GM18873 (cell line): Measurements from ENCODE around the gene NFYB.
"Not testable (repeated sequence)": the region's sequence is repeated elsewhere in the genome, so short reads cannot be mapped to it uniquely, and the experiment has no call there.

ENCODE experiments used
- ATAC-seq: cut with Tn5 transposase; IDR thresholded peaks from one replicate; pipeline ENCODE4 v1.9.1; 2021; ENCODE audit warnings: mild to moderate bottlenecking, moderate library complexity, moderate number of reproducible peaks; ENCODE audit not compliant: unreplicated experiment, low FRiP score

Gene NFYB

DNA sequence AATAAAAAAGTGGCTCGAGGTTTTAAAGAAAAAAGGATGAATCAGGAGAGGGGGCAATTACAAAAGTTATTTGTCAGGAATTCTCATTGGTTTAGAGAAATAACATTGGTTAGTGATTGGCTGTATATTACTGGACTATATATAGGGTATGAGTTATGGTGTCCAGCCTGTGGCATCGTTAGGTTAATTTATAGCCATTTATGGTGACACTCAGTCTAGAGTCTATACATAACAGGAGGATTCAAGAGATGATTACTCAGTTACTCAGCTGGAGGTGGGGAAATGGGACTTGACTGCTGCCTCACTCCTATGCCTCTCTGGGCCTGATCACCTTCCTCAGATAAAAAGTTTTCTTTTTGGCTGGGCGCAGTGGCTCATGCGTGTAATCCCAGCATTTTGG lies 25.6 kb upstream of the NFYB start:
- no peak for ATAC-seq

- not testable (repeated sequence) for ATAC-seq
Measured at GRCh38 chr12:104163028-104163427, 25.0 kb upstream of the NFYB start.

GRCh38 chr12:104155711-104156555 lies 17.9 kb upstream of the NFYB start:
- ATAC-seq, result no peak

DNA sequence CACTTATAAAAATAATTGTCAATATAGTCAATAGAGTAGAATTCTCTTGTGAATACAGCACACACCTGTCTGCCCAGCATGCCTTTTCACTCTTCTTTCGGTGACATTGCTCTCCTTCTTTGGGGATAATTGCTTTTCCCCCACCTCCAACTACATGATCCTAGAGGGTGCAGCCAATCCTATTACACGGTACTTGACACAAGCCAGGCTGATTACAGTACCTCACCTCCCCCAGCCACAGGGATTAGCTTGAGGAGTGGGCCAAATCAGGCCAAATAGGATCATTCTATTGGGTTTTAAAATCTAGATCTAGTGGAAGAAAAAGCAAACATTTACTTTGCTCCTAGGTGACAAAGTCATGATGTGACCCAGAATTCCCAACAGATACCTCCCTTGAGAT lies 16.8 kb upstream of the NFYB start:
- no peak for ATAC-seq

- no peak for ATAC-seq
Measured at GRCh38 chr12:104154286-104154685, 16.3 kb upstream of the NFYB start.

- ATAC-seq, result no peak
Measured at GRCh38 chr12:104152685-104153241, 14.8 kb upstream of the NFYB start.

DNA sequence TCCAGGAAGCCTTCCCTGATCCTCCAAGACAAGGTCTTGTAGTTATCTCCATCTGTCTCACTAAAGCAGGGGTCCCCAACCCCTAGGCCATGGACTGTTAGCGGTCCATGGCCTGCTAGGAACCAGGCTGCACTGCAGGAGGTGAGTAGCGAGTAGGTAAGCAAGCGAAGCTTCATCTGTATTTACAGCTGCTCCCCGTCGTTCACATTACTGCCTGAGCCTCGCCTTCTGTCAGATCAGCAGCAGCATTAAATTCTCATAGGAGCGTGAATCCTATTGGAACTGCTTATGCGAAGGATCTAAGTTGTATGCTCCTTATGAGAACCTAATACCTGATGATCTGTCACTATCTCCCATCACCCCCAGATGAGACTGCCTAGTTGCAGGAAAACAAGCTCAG lies 12.4 kb upstream of the NFYB start:
- no peak for ATAC-seq

GRCh38 chr12:104147346-104147745 lies 9.3 kb upstream of the NFYB start:
- ATAC-seq, result no peak

DNA sequence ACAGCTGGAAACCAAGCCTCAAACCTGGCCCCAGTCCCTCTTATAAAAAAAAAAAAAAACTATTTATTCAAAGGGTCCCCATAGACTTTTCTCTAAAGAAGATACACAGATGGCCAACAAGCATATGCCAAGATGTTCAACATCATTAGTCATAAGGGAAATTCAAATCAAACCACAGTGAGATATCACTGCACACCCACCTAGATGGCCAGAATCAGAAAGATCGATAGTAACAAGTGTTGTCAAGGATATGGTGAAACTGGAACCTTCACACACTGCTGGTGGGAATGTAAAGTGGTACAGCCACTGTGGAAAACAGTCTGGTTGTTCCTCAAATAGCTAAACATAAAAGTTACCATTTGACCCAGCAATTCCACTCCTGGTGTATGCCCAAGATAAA lies 5.9 kb upstream of the NFYB start:
- ATAC-seq, result no peak

DNA sequence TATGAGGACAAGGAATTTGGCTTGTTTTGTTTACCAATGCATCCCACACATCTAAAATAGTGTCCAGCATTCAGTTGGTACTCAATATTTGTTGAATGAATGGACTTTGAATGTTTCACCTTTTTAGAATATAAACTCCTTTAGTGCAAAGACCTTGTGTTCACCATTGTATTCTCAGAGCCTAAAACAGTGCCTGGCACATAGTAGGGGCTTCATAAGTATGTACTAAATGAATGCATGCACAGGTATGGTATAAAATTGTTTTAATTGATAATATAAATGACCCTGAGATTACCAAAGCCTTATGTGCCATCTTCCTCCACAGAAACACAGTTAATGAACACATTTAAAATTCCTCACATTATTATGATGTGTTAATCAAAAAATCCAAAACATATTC lies 5.0 kb upstream of the NFYB start:
- ATAC-seq, result no peak

DNA sequence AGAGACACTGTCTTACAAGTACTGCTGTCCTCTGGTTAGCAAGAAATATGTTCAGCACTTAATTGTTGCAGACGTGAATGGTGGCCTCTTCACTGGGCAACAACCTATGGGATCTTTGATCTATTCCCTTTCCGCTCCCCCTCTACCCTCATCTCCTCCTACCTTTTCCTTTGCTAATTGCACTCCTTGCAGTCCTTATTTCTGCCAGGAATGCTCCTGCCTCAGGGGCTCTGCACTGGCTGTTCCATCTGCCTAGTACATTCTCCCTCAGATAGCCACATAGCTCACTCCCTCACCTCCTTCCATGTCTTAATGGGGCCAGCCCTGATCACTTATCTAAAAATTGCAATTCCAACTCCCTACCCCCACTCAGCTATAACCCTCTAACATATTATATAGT lies 4.5 kb upstream of the NFYB start:
- ATAC-seq, result no peak

- ATAC-seq, result no peak
Measured at GRCh38 chr12:104138797-104139152, 765 bp upstream of the NFYB start.

- no peak for ATAC-seq
Measured at GRCh38 chr12:104137001-104137901, 759 bp downstream of the NFYB start.

DNA sequence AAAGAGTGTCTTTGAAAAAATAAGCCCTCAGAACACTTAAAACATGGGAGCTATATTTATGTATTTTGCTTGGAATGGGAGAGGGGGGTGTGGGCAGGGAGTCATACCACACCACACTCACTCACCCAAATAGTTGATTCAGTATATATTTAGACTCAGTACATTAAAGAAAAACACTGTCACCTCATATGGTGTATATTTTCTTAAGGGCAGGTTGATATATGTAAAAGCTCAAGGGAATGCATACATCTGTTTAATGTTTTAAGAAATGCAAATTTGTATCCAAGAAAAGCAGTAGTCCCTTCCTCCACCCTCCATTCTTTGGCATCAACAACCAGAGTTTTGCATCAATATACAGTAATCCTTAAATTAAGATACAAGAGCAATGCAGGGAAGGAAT lies 1.4 kb downstream of the NFYB start:
- ATAC-seq, result no peak

DNA sequence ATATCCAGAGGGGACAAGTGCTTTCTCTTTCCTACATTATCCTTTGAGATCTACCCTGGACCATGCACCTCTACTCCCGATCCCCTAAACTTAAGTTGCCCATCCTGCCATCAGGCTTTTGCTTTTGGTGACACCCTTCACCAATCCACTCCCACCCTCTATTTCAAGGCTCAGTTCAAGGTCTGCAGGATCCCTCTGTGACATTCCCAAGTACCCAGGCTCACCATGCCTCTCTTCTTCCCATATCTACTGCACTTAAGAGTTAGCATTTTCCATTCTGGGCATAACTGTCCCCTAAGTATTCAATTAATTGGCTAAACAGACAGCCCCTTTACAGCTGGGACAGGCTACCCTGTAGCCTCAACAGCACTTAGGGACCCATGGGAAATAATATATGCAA lies 3.1 kb downstream of the NFYB start:
- ATAC-seq, result no peak

DNA sequence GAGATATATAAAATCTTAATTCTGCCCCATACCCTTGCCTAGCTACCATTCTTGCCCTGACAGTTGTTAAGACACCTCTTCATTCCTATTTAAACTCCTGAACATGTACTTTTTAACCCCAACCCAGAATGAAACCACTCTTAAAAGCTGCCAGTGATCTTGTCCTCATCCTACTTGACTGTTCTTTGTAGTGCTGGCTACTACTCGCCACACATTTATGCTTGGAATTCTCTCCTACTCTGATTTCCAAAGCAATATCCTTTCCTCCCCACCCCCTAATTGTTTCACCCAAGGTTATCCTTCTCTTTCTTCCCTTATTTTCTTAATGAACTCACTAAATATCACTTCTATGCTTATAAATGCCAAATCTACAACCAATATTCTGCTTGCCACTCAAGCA lies 4.1 kb downstream of the NFYB start:
- no peak for ATAC-seq

DNA sequence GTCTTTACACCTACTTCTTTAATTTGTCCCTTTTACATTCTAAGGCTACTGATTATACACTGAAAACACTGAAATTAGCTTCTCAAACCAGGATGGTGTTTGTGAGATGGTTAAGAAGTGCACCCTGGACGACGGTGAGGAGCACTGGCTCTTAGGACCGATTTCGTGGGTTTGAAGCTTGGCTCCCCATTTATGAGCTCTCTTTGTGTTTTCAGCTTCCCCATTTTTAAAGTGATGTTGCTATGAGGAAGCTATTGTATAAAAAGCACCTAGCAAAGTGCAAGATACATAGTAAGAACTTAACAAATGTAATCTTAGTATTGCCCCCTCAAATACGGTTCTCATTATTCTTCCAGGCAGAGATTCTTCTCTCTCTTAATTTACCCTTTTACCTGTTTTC lies 4.7 kb downstream of the NFYB start:
- no peak for ATAC-seq

GRCh38 chr12:104132351-104132956 lies 5.6 kb downstream of the NFYB start:
- ATAC-seq, result no peak

- no peak for ATAC-seq
Measured at GRCh38 chr12:104131609-104132008, 6.4 kb downstream of the NFYB start.

GRCh38 chr12:104130760-104131159 lies 7.2 kb downstream of the NFYB start:
- no peak for ATAC-seq

GRCh38 chr12:104126548-104126947 lies 11.5 kb downstream of the NFYB start:
- ATAC-seq, result no peak
